Stimulated activated CD4-positive, alpha-beta T cell treated with anti-CD3 and anti-CD28 coated beads, Interleukin-15, amount 100 ng/mL, for 48 hours (primary cell): ENCODE results near the gene TMSB10.
A peak's percentile ranks its signal among the peaks of the same experiment; 100 is the strongest.
"Not testable (repeated sequence)": the region's sequence is repeated elsewhere in the genome, so short reads cannot be mapped to it uniquely, and the experiment has no call there.

ENCODE experiments used
- DNase-seq, 2 donors: peaks; one replicate each; pipeline ENCODE4 v3.0.0-alpha.2; 2020; ENCODE audit warnings: low read depth in 2 of 2

TMSB10 gene

GRCh38 chr2:84939426-84940087, 34.1 kb downstream of the TMSB10 start:
- peak; percentile 63 to 69 for DNase-seq

GRCh38 chr2:84940088-84940470, 34.6 kb downstream of the TMSB10 start:
- no peak for DNase-seq

- no peak for DNase-seq
These were observed 35.5 kb downstream of the TMSB10 start for GRCh38 chr2:84940831-84941412.

- no peak for DNase-seq
These were observed 36.7 kb downstream of the TMSB10 start for GRCh38 chr2:84942166-84942565.

- no peak for DNase-seq
These were observed 37.5 kb downstream of the TMSB10 start for GRCh38 chr2:84942964-84943421.

- no peak for DNase-seq
These were observed 38.9 kb downstream of the TMSB10 start for GRCh38 chr2:84944295-84944909.

- not testable (repeated sequence) for DNase-seq
These were observed 40.4 kb downstream of the TMSB10 start for GRCh38 chr2:84945838-84946203.

GRCh38 chr2:84946204-84947009, 41.0 kb downstream of the TMSB10 start:
- DNase-seq = peak; percentile 72 to 80

GRCh38 chr2:84947010-84947593, 41.6 kb downstream of the TMSB10 start:
- DNase-seq = no peak

GRCh38 chr2:84953535-84953934, 48.1 kb downstream of the TMSB10 start:
- no peak for DNase-seq

DNA sequence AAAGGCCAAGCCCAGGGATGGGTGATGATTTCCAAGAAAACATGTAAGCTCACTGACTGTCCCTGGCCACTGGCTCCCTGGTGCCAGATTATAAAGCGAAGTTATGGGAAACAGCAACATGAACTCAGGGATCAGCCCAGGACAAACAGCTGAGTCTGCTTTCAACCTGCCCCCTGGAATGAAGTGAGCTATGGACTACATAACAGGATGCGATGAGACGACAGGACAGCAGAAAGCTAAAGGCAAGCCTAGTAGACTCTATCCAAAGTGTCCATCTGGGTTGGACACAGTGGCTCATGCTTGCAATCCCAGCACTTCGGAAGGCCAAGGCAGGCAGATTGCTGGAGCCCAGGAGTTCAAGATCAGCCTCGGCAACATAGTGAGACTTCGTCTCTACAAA, 48.9 kb downstream of the TMSB10 start:
- DNase-seq = no peak
